T-cell (primary cell): ENCODE measurements around the gene ABCA13. TPM values are rescaled to one million over a fixed set of nuclear protein-coding genes. Genes with fewer than 3 reads are reported as not detected.

ENCODE experiments used
- ATAC-seq, 4 experiments: fragments of 200-7000 bp in 3 of 4; fragments of 150-1000 bp in 1 of 4; cut with Tn5 transposase; replicated peaks in 1 of 4; 1 replicate in 3 of 4; 2 replicates in 1 of 4; pipeline ENCODE4 v1.10.0; 2021; ENCODE audit warnings: moderate library complexity in 3 of 4, mild to moderate bottlenecking in 2 of 4, moderate number of reproducible peaks in 1 of 4
- CTCF ChIA-PET, 2 donors: fragments of 300-600 bp; sonication (Branson Sonifier 250); formaldehyde crosslinking; loops; one replicate each; lab custom pipeline; 2022; ENCODE audit warnings: antibody characterized with exemption in 2 of 2; lab: Charles Lee
- POLR2A ChIA-PET, 2 donors: fragments of 300-600 bp; sonication (Branson Sonifier 250); formaldehyde crosslinking; loops; one replicate each; lab custom pipeline; 2022; ENCODE audit warnings: antibody characterized with exemption in 2 of 2; lab: Charles Lee
- DNase-seq, 35 experiments: peaks; one replicate each; pipeline versions ENCODE4 v3.0.0 to v3.0.0-alpha.2; 2013 to 2023
- H3K27ac ChIP-seq: one replicate; pipeline ENCODE4 v1.5.1; 2013; ENCODE audit warnings: low read length
- H3K27me3 ChIP-seq, 2 experiments: replicated peaks in 1 of 2; 1 replicate in 1 of 2; 2 replicates in 1 of 2; pipeline versions ENCODE4 v1.6.1 to v1.7.0; 2013; ENCODE audit warnings: low read length in 1 of 2, mixed read lengths in 1 of 2; ENCODE audit not compliant: control insufficient read depth in 2 of 2, insufficient read depth in 2 of 2; ENCODE audit errors: extremely low read depth in 1 of 2
- H3K36me3 ChIP-seq, 2 donors: 1 replicate in 1 of 2; 2 replicates in 1 of 2; pipeline versions ENCODE4 v1.6.1 to v1.7.0; 2013; ENCODE audit warnings: low read length in 1 of 2; ENCODE audit not compliant: control insufficient read depth in 2 of 2, insufficient read depth in 1 of 2; ENCODE audit errors: extremely low read depth in 1 of 2
- H3K4me1 ChIP-seq, 2 experiments: 1 replicate in 1 of 2; 2 replicates in 1 of 2; pipeline versions ENCODE4 v1.6.1 to v1.7.0; 2013; ENCODE audit warnings: low read length in 2 of 2, mixed read lengths in 1 of 2; ENCODE audit not compliant: insufficient read depth in 2 of 2, control insufficient read depth in 1 of 2; ENCODE audit errors: extremely low read depth in 1 of 2
- H3K4me3 ChIP-seq, 2 donors: 1 replicate in 1 of 2; 2 replicates in 1 of 2; pipeline versions ENCODE4 v1.5.1 to v1.7.0; 2013; ENCODE audit warnings: mild to moderate bottlenecking in 2 of 2, low read length in 1 of 2, moderate library complexity in 1 of 2; ENCODE audit not compliant: control insufficient read depth in 1 of 2; ENCODE audit errors: extremely low read depth in 1 of 2
- H3K9me3 ChIP-seq: 2 replicates; pipeline ENCODE4 v1.7.0; 2013
- H3K27ac Mint-ChIP-seq, 2 donors: one replicate each; pipeline ENCODE4 v1.8.0; 2020 to 2021; ENCODE audit warnings: mild to moderate bottlenecking in 2 of 2, mixed read lengths in 2 of 2
- H3K27me3 Mint-ChIP-seq, 2 donors: one replicate each; pipeline ENCODE4 v1.8.0; 2021 to 2022; ENCODE audit warnings: mixed read lengths in 2 of 2
- H3K36me3 Mint-ChIP-seq: one replicate; pipeline ENCODE4 v1.8.0; 2021; ENCODE audit warnings: mixed read lengths
- H3K4me1 Mint-ChIP-seq, 3 donors: one replicate each; pipeline ENCODE4 v1.8.0; 2020 to 2022; ENCODE audit warnings: mixed read lengths in 3 of 3, mild to moderate bottlenecking in 1 of 3
- H3K4me3 Mint-ChIP-seq, 3 donors: one replicate each; pipeline ENCODE4 v1.8.0; 2020 to 2022; ENCODE audit warnings: mild to moderate bottlenecking in 3 of 3, mixed read lengths in 3 of 3, moderate library complexity in 3 of 3
- H3K9me3 Mint-ChIP-seq, 3 donors: one replicate each; pipeline ENCODE4 v1.8.0; 2020 to 2022; ENCODE audit warnings: mixed read lengths in 3 of 3
- WGBS: methylation state at CpG from one replicate; pipeline ENCODE4 v1.1.5; 2013; ENCODE audit warnings: missing lambda C conversion rate; ENCODE audit not compliant: insufficient coverage; 5-methylcytosine and 5-hydroxymethylcytosine counted together
- total RNA-seq, 35 experiments: library from RNA in 6 of 35; stranded (reverse) in 6 of 35; fragments of 120-200 nt in 1 of 35; gene quantifications; one replicate each; pipeline versions ENCODE4 v1.2.1 to v1.2.4 and lab custom pipeline; 2013 to 2026

Gene ABCA13
- total RNA-seq, 5 donors from 2014 or later (not counting 1 experiment from before 2014, with no cell fraction given) = 0.22 TPM; not detected in 4

- ChIA-PET CTCF (no interaction called here), POLR2A (no interaction called here)
- H3K27ac ChIP-seq = no peak overlapping the region
- WGBS = 59% methylated on average over 3 of the region's 3 CpGs
- no peaks in the 10 kb centered on the region for H3K36me3 Mint-ChIP-seq
- no peaks in the 10 kb centered on the region for H3K27me3 ChIP-seq
- peaks cover 0 to 4% of the 10 kb centered on the region in 2 donors for H3K27me3 Mint-ChIP-seq
- no peaks in the 10 kb centered on the region for H3K36me3 ChIP-seq
- DNase-seq (no peak), ATAC-seq (no peak)
- no peaks in the 10 kb centered on the region for H3K9me3 ChIP-seq
- H3K27ac Mint-ChIP-seq = no peak overlapping the region
- no peaks in the 10 kb centered on the region for H3K4me1 ChIP-seq
- no peak overlapping the region for H3K4me3 Mint-ChIP-seq
- H3K4me1 Mint-ChIP-seq = peaks cover 0 to 2% (median 0%) of the 10 kb centered on the region in 3 donors
- H3K4me3 ChIP-seq = no peak overlapping the region
- peaks cover 0 to 5% (median 0%) of the 10 kb centered on the region in 3 donors for H3K9me3 Mint-ChIP-seq
Measured at GRCh38 chr7:48515171-48515570, 343.9 kb downstream of the ABCA13 start.

- Histone ChIP-seq H3K27me3 (no peaks in the 10 kb centered on the region), H3K4me3 (no peak overlapping the region), H3K36me3 (no peaks in the 10 kb centered on the region), H3K4me1 (no peaks in the 10 kb centered on the region), H3K9me3 (no peaks in the 10 kb centered on the region), H3K27ac (no peak overlapping the region)
- Mint-ChIP-seq H3K36me3 (no peaks in the 10 kb centered on the region), H3K9me3 (peaks cover 0 to 5% (median 0%) of the 10 kb centered on the region in 3 donors), H3K4me3 (no peak overlapping the region), H3K27ac (no peak overlapping the region), H3K4me1 (no peaks in the 10 kb centered on the region), H3K27me3 (peaks cover 0 to 4% of the 10 kb centered on the region in 2 donors)
- ATAC-seq = no peak
- POLR2A ChIA-PET = no interaction called here
- DNase-seq = no peak
- CTCF ChIA-PET = no interaction called here
- WGBS = no CpG with 5 or more reads among the region's 2 CpGs
Measured at GRCh38 chr7:48518092-48518491, 346.8 kb downstream of the ABCA13 start.

DNA sequence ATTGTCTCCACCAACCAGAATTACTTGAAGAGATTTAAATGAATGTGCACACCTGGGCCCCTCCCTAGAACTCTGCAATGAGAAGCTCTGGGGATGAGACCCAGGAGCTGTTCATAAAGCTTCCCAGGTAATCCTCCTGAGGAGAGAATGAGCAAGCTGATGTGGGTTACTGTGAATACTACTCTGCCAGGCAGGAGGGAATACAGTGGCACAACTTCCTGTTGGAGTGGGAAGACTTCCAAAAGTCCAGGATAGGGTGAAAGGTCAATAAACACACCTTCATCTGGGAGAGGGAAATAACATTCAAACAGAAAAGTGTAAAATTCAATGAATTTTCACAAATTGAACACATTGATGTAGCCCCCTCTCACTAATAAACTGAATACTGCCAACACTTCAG lies 351.4 kb downstream of the ABCA13 start:
- Mint-ChIP-seq H3K4me1 (no peaks in the 10 kb centered on the region), H3K9me3 (peaks cover 0 to 1% (median 0%) of the 10 kb centered on the region in 3 donors), H3K4me3 (no peak overlapping the region), H3K36me3 (no peaks in the 10 kb centered on the region), H3K27ac (no peak overlapping the region), H3K27me3 (no peaks in the 10 kb centered on the region)
- no peaks in the 10 kb centered on the region for H3K27me3 ChIP-seq
- no peaks in the 10 kb centered on the region for H3K36me3 ChIP-seq
- H3K4me3 ChIP-seq = no peak overlapping the region
- H3K4me1 ChIP-seq = no peaks in the 10 kb centered on the region
- ChIA-PET POLR2A (interaction anchor here in 1 of 2 donors (0.6 kb wide), 1 partner anchor 533 kb away, joined by 3 read pairs; no protein-coding TSS in a partner anchor), CTCF (interaction anchor here in 1 of 2 donors (0.5 kb wide), 1 partner anchor 886 kb away, joined by 3 read pairs; no protein-coding TSS in a partner anchor)
- H3K27ac ChIP-seq = no peak overlapping the region
- ATAC-seq (no peak), DNase-seq (no peak)
- H3K9me3 ChIP-seq = no peaks in the 10 kb centered on the region

DNA sequence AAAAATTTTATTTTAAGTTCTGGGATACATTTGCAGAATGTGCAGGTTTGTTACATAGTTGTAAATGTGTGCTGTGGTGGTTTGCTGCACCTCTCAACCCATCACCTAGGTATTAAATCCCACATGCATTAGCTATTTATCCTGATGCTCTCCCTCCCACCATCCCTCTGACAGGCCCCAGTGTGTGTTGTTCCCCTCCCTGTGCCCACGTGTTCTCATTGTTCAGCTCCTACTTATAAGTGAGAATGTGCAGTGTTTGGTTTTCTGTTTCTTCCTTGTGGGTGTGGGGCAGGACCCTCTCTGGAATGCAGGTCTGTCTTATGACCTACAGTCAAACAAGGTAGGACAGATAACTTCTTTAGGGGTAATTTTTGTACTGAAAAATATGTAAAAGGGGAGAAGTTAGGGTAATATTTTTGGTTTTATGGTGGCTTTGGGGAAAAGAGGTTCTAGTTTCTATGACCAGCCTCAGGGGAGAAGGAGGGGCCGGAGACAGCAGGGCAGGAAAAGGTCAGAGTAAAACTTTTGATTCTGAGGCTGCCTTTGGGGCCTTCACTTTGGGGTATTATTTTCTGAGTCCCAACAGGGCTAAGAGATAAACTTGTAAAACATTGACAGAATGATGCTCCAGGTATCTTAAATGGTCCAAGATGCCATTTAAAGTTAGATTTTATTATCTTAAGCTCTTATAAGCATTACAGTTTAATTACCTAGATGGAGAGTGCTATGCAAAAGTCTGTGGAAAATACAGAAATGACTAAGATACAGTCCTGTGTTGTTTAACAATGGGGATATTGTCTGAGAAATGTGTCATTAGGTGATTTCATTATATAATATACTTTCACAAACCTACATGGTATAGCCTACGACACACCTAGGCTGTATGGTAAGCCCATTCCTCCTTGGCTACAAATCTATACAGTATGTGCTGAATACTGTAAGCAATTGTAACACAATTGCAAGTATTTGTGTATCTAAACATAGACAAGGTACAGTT lies 354.8 kb downstream of the ABCA13 start:
- ATAC-seq = no peak
- Histone ChIP-seq H3K27me3 (no peaks in the 10 kb centered on the region), H3K4me1 (no peaks in the 10 kb centered on the region), H3K27ac (no peak overlapping the region), H3K9me3 (no peaks in the 10 kb centered on the region), H3K4me3 (no peak overlapping the region), H3K36me3 (no peaks in the 10 kb centered on the region)
- Mint-ChIP-seq H3K27me3 (no peaks in the 10 kb centered on the region), H3K9me3 (peaks cover 0 to 4% (median 0%) of the 10 kb centered on the region in 3 donors), H3K4me3 (no peak overlapping the region), H3K4me1 (no peaks in the 10 kb centered on the region), H3K36me3 (no peaks in the 10 kb centered on the region), H3K27ac (no peak overlapping the region)
- WGBS = no CpG with 5 or more reads among the region's 3 CpGs
- CTCF ChIA-PET = interaction anchor here in 1 of 2 donors (0.7 kb wide), 1 partner anchor 24 kb away, joined by 5 read pairs; no protein-coding TSS in a partner anchor
- POLR2A ChIA-PET = no interaction called here
- no peak for DNase-seq

- Mint-ChIP-seq H3K4me1 (no peaks in the 10 kb centered on the region), H3K36me3 (no peaks in the 10 kb centered on the region), H3K27me3 (no peaks in the 10 kb centered on the region), H3K9me3 (peaks cover 2 to 8% (median 3%) of the 10 kb centered on the region in 3 donors), H3K4me3 (no peak overlapping the region), H3K27ac (no peak overlapping the region)
- no peaks in the 10 kb centered on the region for H3K9me3 ChIP-seq
- ChIA-PET POLR2A (no interaction called here), CTCF (no interaction called here)
- H3K4me3 ChIP-seq = no peak overlapping the region
- no peaks in the 10 kb centered on the region for H3K4me1 ChIP-seq
- no peaks in the 10 kb centered on the region for H3K36me3 ChIP-seq
- H3K27ac ChIP-seq = no peak overlapping the region
- H3K27me3 ChIP-seq = no peaks in the 10 kb centered on the region
- DNase-seq = no peak
- WGBS = 20% methylated on average over 1 of the region's 1 CpG
- no peak for ATAC-seq
Measured at GRCh38 chr7:48528646-48529045, 357.4 kb downstream of the ABCA13 start.

GRCh38 chr7:48537561-48537960 lies 366.3 kb downstream of the ABCA13 start:
- CTCF ChIA-PET = no interaction called here
- no peaks in the 10 kb centered on the region for H3K4me1 Mint-ChIP-seq

More at GRCh38 chr7:48537561-48537960, 366.3 kb downstream of the ABCA13 start:
- Mint-ChIP-seq H3K36me3 (no peaks in the 10 kb centered on the region), H3K27ac (no peak overlapping the region), H3K4me3 (no peak overlapping the region), H3K9me3 (peaks cover 13 to 21% (median 17%) of the 10 kb centered on the region in 3 donors), H3K27me3 (no peaks in the 10 kb centered on the region)
- Histone ChIP-seq H3K4me3 (no peak overlapping the region), H3K36me3 (no peaks in the 10 kb centered on the region), H3K27ac (no peak overlapping the region), H3K27me3 (peaks cover 0 to 3% of the 10 kb centered on the region in 2 experiments), H3K4me1 (no peaks in the 10 kb centered on the region), H3K9me3 (no peaks in the 10 kb centered on the region)
- DNase-seq = no peak
- WGBS = 74% methylated on average over 2 of the region's 2 CpGs
- POLR2A ChIA-PET = no interaction called here
- no peak for ATAC-seq
